ENCODE data around the gene ARRB1. TPM values are rescaled to one million over a fixed set of nuclear protein-coding genes. Genes with fewer than 3 reads are reported as not detected.

The ARRB1 gene
- total RNA-seq, 1 donor: 14.5 TPM

GRCh38 chr11:75230621-75231020 is 120.8 kb downstream of the ARRB1 start:
- H3K4me1 ChIP-seq (ENCODE audit: insufficient read depth, low read length): no peaks in the 10 kb centered on the region
- H3K79me2 ChIP-seq (ENCODE audit: insufficient read depth, low read length): no peaks in the 10 kb centered on the region
- TF ChIP-seq, protein P1, sequence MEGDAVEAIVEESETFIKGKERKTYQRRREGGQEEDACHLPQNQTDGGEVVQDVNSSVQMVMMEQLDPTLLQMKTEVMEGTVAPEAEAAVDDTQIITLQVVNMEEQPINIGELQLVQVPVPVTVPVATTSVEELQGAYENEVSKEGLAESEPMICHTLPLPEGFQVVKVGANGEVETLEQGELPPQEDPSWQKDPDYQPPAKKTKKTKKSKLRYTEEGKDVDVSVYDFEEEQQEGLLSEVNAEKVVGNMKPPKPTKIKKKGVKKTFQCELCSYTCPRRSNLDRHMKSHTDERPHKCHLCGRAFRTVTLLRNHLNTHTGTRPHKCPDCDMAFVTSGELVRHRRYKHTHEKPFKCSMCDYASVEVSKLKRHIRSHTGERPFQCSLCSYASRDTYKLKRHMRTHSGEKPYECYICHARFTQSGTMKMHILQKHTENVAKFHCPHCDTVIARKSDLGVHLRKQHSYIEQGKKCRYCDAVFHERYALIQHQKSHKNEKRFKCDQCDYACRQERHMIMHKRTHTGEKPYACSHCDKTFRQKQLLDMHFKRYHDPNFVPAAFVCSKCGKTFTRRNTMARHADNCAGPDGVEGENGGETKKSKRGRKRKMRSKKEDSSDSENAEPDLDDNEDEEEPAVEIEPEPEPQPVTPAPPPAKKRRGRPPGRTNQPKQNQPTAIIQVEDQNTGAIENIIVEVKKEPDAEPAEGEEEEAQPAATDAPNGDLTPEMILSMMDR (IDR thresholded peaks at IDR 0.05; ENCODE audit: extremely low read depth, low read depth, low read length): no peak
- no peak overlapping the region for H3K4me2 ChIP-seq (ENCODE audit: insufficient read depth, low read length)
- H3K4me3 ChIP-seq (ENCODE audit: insufficient read depth, low read length): no peak overlapping the region
- H3K9me3 ChIP-seq (ENCODE audit: low read depth, low read length): no peaks in the 10 kb centered on the region
- peaks cover 2% of the 10 kb centered on the region for H3K27me3 ChIP-seq (ENCODE audit: insufficient read depth, low read length)
- no peak for DNase-seq (ENCODE audit: insufficient read length, low spot score, missing footprints)
- H3K27ac ChIP-seq (ENCODE audit: low read depth, low read length): no peak overlapping the region
- H2AFZ ChIP-seq (ENCODE audit: low read length): no peak overlapping the region
- H4K20me1 ChIP-seq (ENCODE audit: insufficient read depth, low read length): no peaks in the 10 kb centered on the region
- H3K36me3 ChIP-seq (ENCODE audit: insufficient read depth, low read length): no peaks in the 10 kb centered on the region

- no peak for DNase-seq (ENCODE audit: insufficient read length, low spot score, missing footprints)
- Histone ChIP-seq H3K36me3 (ENCODE audit: insufficient read depth, low read length) (no peaks in the 10 kb centered on the region), H3K79me2 (ENCODE audit: insufficient read depth, low read length) (no peaks in the 10 kb centered on the region), H3K27me3 (ENCODE audit: insufficient read depth, low read length) (peaks cover 2% of the 10 kb centered on the region), H3K27ac (ENCODE audit: low read depth, low read length) (no peak overlapping the region), H3K4me1 (ENCODE audit: insufficient read depth, low read length) (no peaks in the 10 kb centered on the region), H4K20me1 (ENCODE audit: insufficient read depth, low read length) (no peaks in the 10 kb centered on the region), H3K4me2 (ENCODE audit: insufficient read depth, low read length) (no peak overlapping the region), H2AFZ (ENCODE audit: low read length) (no peak overlapping the region), H3K9me3 (ENCODE audit: low read depth, low read length) (no peaks in the 10 kb centered on the region), H3K4me3 (ENCODE audit: insufficient read depth, low read length) (no peak overlapping the region)
- TF ChIP-seq, protein P1 (IDR thresholded peaks at IDR 0.05; ENCODE audit: extremely low read depth, low read depth, low read length): no peak
Measured at GRCh38 chr11:75229466-75229865, 122.0 kb downstream of the ARRB1 start.

- Histone ChIP-seq H3K27me3 (ENCODE audit: insufficient read depth, low read length) (peaks cover 2% of the 10 kb centered on the region), H3K4me3 (ENCODE audit: insufficient read depth, low read length) (no peak overlapping the region), H3K27ac (ENCODE audit: low read depth, low read length) (no peak overlapping the region), H3K4me1 (ENCODE audit: insufficient read depth, low read length) (no peaks in the 10 kb centered on the region), H3K36me3 (ENCODE audit: insufficient read depth, low read length) (no peaks in the 10 kb centered on the region), H2AFZ (ENCODE audit: low read length) (no peak overlapping the region), H3K79me2 (ENCODE audit: insufficient read depth, low read length) (no peaks in the 10 kb centered on the region), H3K9me3 (ENCODE audit: low read depth, low read length) (no peaks in the 10 kb centered on the region), H3K4me2 (ENCODE audit: insufficient read depth, low read length) (no peak overlapping the region), H4K20me1 (ENCODE audit: insufficient read depth, low read length) (no peaks in the 10 kb centered on the region)
- TF ChIP-seq, protein P1 (IDR thresholded peaks at IDR 0.05; ENCODE audit: extremely low read depth, low read depth, low read length): no peak
- no peak for DNase-seq (ENCODE audit: insufficient read length, low spot score, missing footprints)
Measured at GRCh38 chr11:75225794-75226193, 125.7 kb downstream of the ARRB1 start.

DNA sequence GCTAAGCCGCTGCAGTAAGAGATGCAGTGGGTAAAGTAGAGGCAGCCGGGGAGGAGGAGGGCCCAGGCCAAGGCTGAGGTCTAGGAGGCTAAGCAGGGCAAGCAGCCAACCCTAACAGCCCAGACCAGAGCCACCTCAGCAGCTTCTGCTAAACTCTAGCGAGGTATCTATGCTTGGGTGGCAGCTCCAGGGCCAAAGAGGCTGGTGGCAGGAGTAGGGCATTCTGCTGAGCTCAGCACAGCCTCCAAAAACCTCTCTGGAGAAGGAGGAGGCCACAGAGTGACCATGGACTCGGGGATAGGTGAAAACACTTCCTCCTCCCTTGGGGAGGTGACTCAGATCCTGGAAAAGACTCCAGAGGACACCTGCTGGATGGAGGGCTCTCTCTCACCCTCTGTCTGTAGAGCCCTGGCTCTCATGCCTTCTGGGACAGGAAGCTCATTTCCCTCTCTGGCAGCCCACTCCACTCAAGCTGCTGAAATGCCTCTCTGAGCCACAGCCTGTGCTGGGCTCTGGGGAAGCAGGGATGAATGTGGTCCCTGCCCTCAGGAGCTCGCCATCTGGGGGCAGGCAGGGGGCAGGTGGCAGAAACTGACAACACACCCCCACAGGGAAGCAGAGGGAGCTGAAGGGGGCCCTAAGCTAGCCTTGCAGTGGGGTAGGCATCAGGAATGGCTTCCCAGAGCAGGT is 127.4 kb downstream of the ARRB1 start:
- Histone ChIP-seq H3K4me1 (ENCODE audit: insufficient read depth, low read length) (no peaks in the 10 kb centered on the region), H3K36me3 (ENCODE audit: insufficient read depth, low read length) (no peaks in the 10 kb centered on the region), H3K27me3 (ENCODE audit: insufficient read depth, low read length) (peaks cover 2% of the 10 kb centered on the region), H3K9me3 (ENCODE audit: low read depth, low read length) (no peaks in the 10 kb centered on the region), H3K79me2 (ENCODE audit: insufficient read depth, low read length) (no peaks in the 10 kb centered on the region), H3K4me3 (ENCODE audit: insufficient read depth, low read length) (no peak overlapping the region), H3K4me2 (ENCODE audit: insufficient read depth, low read length) (no peak overlapping the region), H2AFZ (ENCODE audit: low read length) (no peak overlapping the region), H4K20me1 (ENCODE audit: insufficient read depth, low read length) (no peaks in the 10 kb centered on the region), H3K27ac (ENCODE audit: low read depth, low read length) (no peak overlapping the region)
- DNase-seq (ENCODE audit: insufficient read length, low spot score, missing footprints): no peak
- TF ChIP-seq, protein P1 (IDR thresholded peaks at IDR 0.05; ENCODE audit: extremely low read depth, low read depth, low read length): no peak
